HuH-7 (cell line): Measurements from ENCODE around the gene ZNF318.
"Not testable (repeated sequence)": the region's sequence is repeated elsewhere in the genome, so short reads cannot be mapped to it uniquely, and the experiment has no call there.

Experiments used
- DNase-seq: peaks from one replicate; pipeline ENCODE4 v3.0.0; 2011; ENCODE audit warnings: low spot score

ZNF318 gene

GRCh38 chr6:43338243-43338642 lies 31.2 kb downstream of the ZNF318 start:
- no peak for DNase-seq

GRCh38 chr6:43336382-43336781 lies 33.1 kb downstream of the ZNF318 start:
- no peak for DNase-seq

- DNase-seq = no peak
Observed at GRCh38 chr6:43335469-43335868, 34.0 kb downstream of the ZNF318 start.

GRCh38 chr6:43334466-43335095 lies 34.9 kb downstream of the ZNF318 start:
- peak; percentile 9 for DNase-seq

GRCh38 chr6:43331891-43332290 lies 37.6 kb downstream of the ZNF318 start:
- no peak for DNase-seq

GRCh38 chr6:43331470-43331869 lies 38.0 kb downstream of the ZNF318 start:
- DNase-seq = no peak

GRCh38 chr6:43328528-43328927 lies 40.9 kb downstream of the ZNF318 start:
- no peak for DNase-seq

- DNase-seq = no peak
Observed at GRCh38 chr6:43325876-43326275, 43.6 kb downstream of the ZNF318 start.

GRCh38 chr6:43318011-43318410 lies 51.4 kb downstream of the ZNF318 start:
- DNase-seq = no peak

- DNase-seq = no peak
Observed at GRCh38 chr6:43313813-43314212, 55.6 kb downstream of the ZNF318 start.

- DNase-seq = no peak
Observed at GRCh38 chr6:43311666-43312065, 57.8 kb downstream of the ZNF318 start.

GRCh38 chr6:43310624-43311023 lies 58.8 kb downstream of the ZNF318 start:
- no peak for DNase-seq

- DNase-seq = no peak
Observed at GRCh38 chr6:43310134-43310533, 59.3 kb downstream of the ZNF318 start.

GRCh38 chr6:43308990-43309477 lies 60.4 kb downstream of the ZNF318 start:
- no peak for DNase-seq

- DNase-seq = no peak
Observed at GRCh38 chr6:43308101-43308989, 61.1 kb downstream of the ZNF318 start, which contains the start of gene CRIP3. Gene CRIP3, minus strand, starts transcription at chr6:43308826. Its CDS starts 34 bp downstream, at chr6:43308792.

GRCh38 chr6:43307451-43308100 lies 61.9 kb downstream of the ZNF318 start:
- DNase-seq = no peak

- no peak for DNase-seq
Observed at GRCh38 chr6:43306086-43306485, 63.4 kb downstream of the ZNF318 start.

- DNase-seq = no peak
Observed at GRCh38 chr6:43304882-43305281, 64.6 kb downstream of the ZNF318 start.

- no peak for DNase-seq
Observed at GRCh38 chr6:43304361-43304760, 65.1 kb downstream of the ZNF318 start.

- DNase-seq = no peak
Observed at GRCh38 chr6:43303751-43304331, 65.6 kb downstream of the ZNF318 start.

GRCh38 chr6:43303006-43303405 lies 66.4 kb downstream of the ZNF318 start:
- not testable (repeated sequence) for DNase-seq

- DNase-seq = no peak
Observed at GRCh38 chr6:43302126-43302525, 67.3 kb downstream of the ZNF318 start.
